Measurements from ENCODE around the gene IKZF3. TPM values are rescaled to one million over a fixed set of nuclear protein-coding genes. Genes with fewer than 3 reads are reported as not detected.

The IKZF3 gene
- total and polyA plus RNA-seq, 10 of the 15 experiments (the other 5 are each of a cell fraction or from before 2014, with no cell fraction given) = 5.5 to 98.2 (median 47.6) TPM

- peak; percentile 81 for TF ChIP-seq RELB (IDR thresholded peaks at IDR 0.05; ENCODE audit: low read depth)
- peak; percentile 55 for TF ChIP-seq JUNB (IDR thresholded peaks at IDR 0.05)
- TF ChIP-seq ZNF622 (IDR thresholded peaks at IDR 0.05) = no peak
- TF ChIP-seq IKZF1 (conservative IDR thresholded peaks at IDR 0.05) = peak; percentile 86
- peak; percentile 52 for TF ChIP-seq KLF5 (IDR thresholded peaks at IDR 0.05; ENCODE audit: partially characterized antibody)
- TF ChIP-seq, protein P1, sequence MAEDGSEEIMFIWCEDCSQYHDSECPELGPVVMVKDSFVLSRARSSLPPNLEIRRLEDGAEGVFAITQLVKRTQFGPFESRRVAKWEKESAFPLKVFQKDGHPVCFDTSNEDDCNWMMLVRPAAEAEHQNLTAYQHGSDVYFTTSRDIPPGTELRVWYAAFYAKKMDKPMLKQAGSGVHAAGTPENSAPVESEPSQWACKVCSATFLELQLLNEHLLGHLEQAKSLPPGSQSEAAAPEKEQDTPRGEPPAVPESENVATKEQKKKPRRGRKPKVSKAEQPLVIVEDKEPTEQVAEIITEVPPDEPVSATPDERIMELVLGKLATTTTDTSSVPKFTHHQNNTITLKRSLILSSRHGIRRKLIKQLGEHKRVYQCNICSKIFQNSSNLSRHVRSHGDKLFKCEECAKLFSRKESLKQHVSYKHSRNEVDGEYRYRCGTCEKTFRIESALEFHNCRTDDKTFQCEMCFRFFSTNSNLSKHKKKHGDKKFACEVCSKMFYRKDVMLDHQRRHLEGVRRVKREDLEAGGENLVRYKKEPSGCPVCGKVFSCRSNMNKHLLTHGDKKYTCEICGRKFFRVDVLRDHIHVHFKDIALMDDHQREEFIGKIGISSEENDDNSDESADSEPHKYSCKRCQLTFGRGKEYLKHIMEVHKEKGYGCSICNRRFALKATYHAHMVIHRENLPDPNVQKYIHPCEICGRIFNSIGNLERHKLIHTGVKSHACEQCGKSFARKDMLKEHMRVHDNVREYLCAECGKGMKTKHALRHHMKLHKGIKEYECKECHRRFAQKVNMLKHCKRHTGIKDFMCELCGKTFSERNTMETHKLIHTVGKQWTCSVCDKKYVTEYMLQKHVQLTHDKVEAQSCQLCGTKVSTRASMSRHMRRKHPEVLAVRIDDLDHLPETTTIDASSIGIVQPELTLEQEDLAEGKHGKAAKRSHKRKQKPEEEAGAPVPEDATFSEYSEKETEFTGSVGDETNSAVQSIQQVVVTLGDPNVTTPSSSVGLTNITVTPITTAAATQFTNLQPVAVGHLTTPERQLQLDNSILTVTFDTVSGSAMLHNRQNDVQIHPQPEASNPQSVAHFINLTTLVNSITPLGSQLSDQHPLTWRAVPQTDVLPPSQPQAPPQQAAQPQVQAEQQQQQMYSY (CRISPR knock-in tag; IDR thresholded peaks at IDR 0.05) = no peak
- no peak for TF ChIP-seq STAT3 (IDR thresholded peaks at IDR 0.05; ENCODE audit: low read depth, low read length)
- peak; percentile 82 for TF ChIP-seq BCL11A (IDR thresholded peaks at IDR 0.05; ENCODE audit: low read depth, low read length)
- TF ChIP-seq EGR1 (IDR thresholded peaks at IDR 0.05; ENCODE audit: borderline replicate concordance in 1 of 2, low read depth in 2 of 2, low read length in 2 of 2) = no peak
- TF ChIP-seq WRNIP1 (IDR thresholded peaks at IDR 0.05; ENCODE audit: borderline replicate concordance, low read depth, low read length) = no peak
- no peak for TF ChIP-seq GABPA (IDR thresholded peaks at IDR 0.05; ENCODE audit: low read depth)
- TF ChIP-seq DPF2 (IDR thresholded peaks at IDR 0.05) = peak; percentile 85; the same call in 1 of the 2 replicates
- no peak for TF ChIP-seq ZNF384 (IDR thresholded peaks at IDR 0.05; ENCODE audit: borderline replicate concordance, low read depth, low read length)
- TF ChIP-seq ATF7 (IDR thresholded peaks at IDR 0.05; ENCODE audit: low read depth) = peak; percentile 51; the same call in 1 of the 2 replicates
- TF ChIP-seq SREBF1 (IDR thresholded peaks at IDR 0.05; ENCODE audit: low read length) = peak; percentile 36; the same call in 1 of the 2 replicates
- TF ChIP-seq, protein P2, sequence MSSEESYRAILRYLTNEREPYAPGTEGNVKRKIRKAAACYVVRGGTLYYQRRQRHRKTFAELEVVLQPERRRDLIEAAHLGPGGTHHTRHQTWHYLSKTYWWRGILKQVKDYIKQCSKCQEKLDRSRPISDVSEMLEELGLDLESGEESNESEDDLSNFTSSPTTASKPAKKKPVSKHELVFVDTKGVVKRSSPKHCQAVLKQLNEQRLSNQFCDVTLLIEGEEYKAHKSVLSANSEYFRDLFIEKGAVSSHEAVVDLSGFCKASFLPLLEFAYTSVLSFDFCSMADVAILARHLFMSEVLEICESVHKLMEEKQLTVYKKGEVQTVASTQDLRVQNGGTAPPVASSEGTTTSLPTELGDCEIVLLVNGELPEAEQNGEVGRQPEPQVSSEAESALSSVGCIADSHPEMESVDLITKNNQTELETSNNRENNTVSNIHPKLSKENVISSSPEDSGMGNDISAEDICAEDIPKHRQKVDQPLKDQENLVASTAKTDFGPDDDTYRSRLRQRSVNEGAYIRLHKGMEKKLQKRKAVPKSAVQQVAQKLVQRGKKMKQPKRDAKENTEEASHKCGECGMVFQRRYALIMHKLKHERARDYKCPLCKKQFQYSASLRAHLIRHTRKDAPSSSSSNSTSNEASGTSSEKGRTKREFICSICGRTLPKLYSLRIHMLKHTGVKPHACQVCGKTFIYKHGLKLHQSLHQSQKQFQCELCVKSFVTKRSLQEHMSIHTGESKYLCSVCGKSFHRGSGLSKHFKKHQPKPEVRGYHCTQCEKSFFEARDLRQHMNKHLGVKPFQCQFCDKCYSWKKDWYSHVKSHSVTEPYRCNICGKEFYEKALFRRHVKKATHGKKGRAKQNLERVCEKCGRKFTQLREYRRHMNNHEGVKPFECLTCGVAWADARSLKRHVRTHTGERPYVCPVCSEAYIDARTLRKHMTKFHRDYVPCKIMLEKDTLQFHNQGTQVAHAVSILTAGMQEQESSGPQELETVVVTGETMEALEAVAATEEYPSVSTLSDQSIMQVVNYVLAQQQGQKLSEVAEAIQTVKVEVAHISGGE (CRISPR knock-in tag; IDR thresholded peaks at IDR 0.05) = no peak
- TF ChIP-seq TCF12 (IDR thresholded peaks at IDR 0.05; ENCODE audit: low read depth, low read length) = peak; percentile 90
- TF ChIP-seq, protein P3, sequence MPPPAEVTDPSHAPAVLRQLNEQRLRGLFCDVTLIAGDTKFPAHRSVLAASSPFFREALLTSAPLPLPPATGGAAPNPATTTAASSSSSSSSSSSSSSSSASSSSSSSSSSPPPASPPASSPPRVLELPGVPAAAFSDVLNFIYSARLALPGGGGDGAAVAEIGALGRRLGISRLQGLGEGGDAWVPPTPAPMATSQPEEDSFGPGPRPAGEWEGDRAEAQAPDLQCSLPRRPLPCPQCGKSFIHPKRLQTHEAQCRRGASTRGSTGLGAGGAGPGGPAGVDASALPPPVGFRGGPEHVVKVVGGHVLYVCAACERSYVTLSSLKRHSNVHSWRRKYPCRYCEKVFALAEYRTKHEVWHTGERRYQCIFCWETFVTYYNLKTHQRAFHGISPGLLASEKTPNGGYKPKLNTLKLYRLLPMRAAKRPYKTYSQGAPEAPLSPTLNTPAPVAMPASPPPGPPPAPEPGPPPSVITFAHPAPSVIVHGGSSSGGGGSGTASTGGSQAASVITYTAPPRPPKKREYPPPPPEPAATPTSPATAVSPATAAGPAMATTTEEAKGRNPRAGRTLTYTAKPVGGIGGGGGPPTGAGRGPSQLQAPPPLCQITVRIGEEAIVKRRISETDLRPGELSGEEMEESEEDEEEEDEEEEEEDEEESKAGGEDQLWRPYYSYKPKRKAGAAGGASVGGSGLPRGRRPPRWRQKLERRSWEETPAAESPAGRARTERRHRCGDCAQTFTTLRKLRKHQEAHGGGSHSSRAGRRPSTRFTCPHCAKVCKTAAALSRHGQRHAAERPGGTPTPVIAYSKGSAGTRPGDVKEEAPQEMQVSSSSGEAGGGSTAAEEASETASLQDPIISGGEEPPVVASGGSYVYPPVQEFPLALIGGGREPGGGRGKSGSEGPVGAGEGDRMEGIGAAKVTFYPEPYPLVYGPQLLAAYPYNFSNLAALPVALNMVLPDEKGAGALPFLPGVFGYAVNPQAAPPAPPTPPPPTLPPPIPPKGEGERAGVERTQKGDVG (CRISPR knock-in tag; IDR thresholded peaks at IDR 0.05) = no peak
Observed at GRCh38 chr17:39794249-39794970, 69.7 kb downstream of the IKZF3 start (continued).
